HG03460 (cell line): Measurements from ENCODE around the gene LTBR.
"Not testable (repeated sequence)": the region's sequence is repeated elsewhere in the genome, so short reads cannot be mapped to it uniquely, and the experiment has no call there.

Experiments used
- ATAC-seq: cut with Tn5 transposase; IDR thresholded peaks from one replicate; pipeline ENCODE4 v1.9.1; 2021; ENCODE audit not compliant: unreplicated experiment

The LTBR gene

GRCh38 chr12:6424866-6425265, 40.9 kb downstream of the LTBR start:
- ATAC-seq = no peak

GRCh38 chr12:6425590-6426531, 41.9 kb downstream of the LTBR start:
- ATAC-seq = no peak

GRCh38 chr12:6426882-6427671, 43.1 kb downstream of the LTBR start:
- ATAC-seq = peak; percentile 67

GRCh38 chr12:6427796-6428195, 43.8 kb downstream of the LTBR start:
- ATAC-seq = not testable (repeated sequence)

GRCh38 chr12:6428326-6428725, 44.4 kb downstream of the LTBR start:
- no peak for ATAC-seq

GRCh38 chr12:6430124-6430989, 46.4 kb downstream of the LTBR start:
- no peak for ATAC-seq

- no peak for ATAC-seq
These were observed 49.0 kb downstream of the LTBR start for GRCh38 chr12:6432991-6433390.

- no peak for ATAC-seq
These were observed 50.5 kb downstream of the LTBR start for GRCh38 chr12:6434205-6435140.

GRCh38 chr12:6435961-6436715, 52.2 kb downstream of the LTBR start:
- ATAC-seq = no peak

- ATAC-seq = no peak
These were observed 53.6 kb downstream of the LTBR start for GRCh38 chr12:6437586-6437985.

GRCh38 chr12:6438345-6438744, 54.4 kb downstream of the LTBR start:
- ATAC-seq = no peak

GRCh38 chr12:6440391-6440790, 56.4 kb downstream of the LTBR start:
- ATAC-seq = no peak
